ENCODE measurements around the gene POU2F3. TPM values are rescaled to one million over a fixed set of nuclear protein-coding genes. Genes with fewer than 3 reads are reported as not detected.

POU2F3 gene
- total RNA-seq, 1 experiment from 2014 or later: not detected

GRCh38 chr11:120228794-120229384 is 11.1 kb upstream of the POU2F3 start:
- no peaks in the 10 kb centered on the region for H3K9me3 ChIP-seq (replicated peaks)
- peak in 1 of 2 experiments; percentile 13 for DNase-seq
- no peak overlapping the region for H3K27ac ChIP-seq
- H3K4me3 ChIP-seq: no peak overlapping the region
- no peaks in the 10 kb centered on the region for H3K36me3 ChIP-seq
- peaks cover 6% of the 10 kb centered on the region; the same call in 1 of the 2 replicates for H3K4me1 ChIP-seq
- no peaks in the 10 kb centered on the region for H3K27me3 ChIP-seq

- no peaks in the 10 kb centered on the region for H3K27me3 ChIP-seq
- no peak overlapping the region for H3K4me3 ChIP-seq
- no peaks in the 10 kb centered on the region for H3K9me3 ChIP-seq (replicated peaks)
- no peaks in the 10 kb centered on the region for H3K36me3 ChIP-seq
- peaks cover 4% of the 10 kb centered on the region; the same call in 1 of the 2 replicates for H3K4me1 ChIP-seq
- DNase-seq: no peak
- no peak overlapping the region for H3K27ac ChIP-seq
Observed at GRCh38 chr11:120229451-120230424, 10.2 kb upstream of the POU2F3 start.

GRCh38 chr11:120230433-120231071 is 9.4 kb upstream of the POU2F3 start:
- DNase-seq: no peak
- Histone ChIP-seq H3K27me3 (no peaks in the 10 kb centered on the region), H3K4me1 (no peaks in the 10 kb centered on the region; the same call in 1 of the 2 replicates), H3K9me3 (replicated peaks) (no peaks in the 10 kb centered on the region), H3K4me3 (no peak overlapping the region), H3K36me3 (no peaks in the 10 kb centered on the region), H3K27ac (no peak overlapping the region)

GRCh38 chr11:120231963-120232362 is 8.0 kb upstream of the POU2F3 start:
- H3K4me1 ChIP-seq: no peaks in the 10 kb centered on the region
- H3K27ac ChIP-seq: no peak overlapping the region
- H3K9me3 ChIP-seq (replicated peaks): no peaks in the 10 kb centered on the region
- H3K36me3 ChIP-seq: no peaks in the 10 kb centered on the region
- H3K4me3 ChIP-seq: no peak overlapping the region
- H3K27me3 ChIP-seq: no peaks in the 10 kb centered on the region
- DNase-seq: no peak

- DNase-seq: no peak
- Histone ChIP-seq H3K9me3 (replicated peaks) (no peaks in the 10 kb centered on the region), H3K4me1 (no peaks in the 10 kb centered on the region), H3K27ac (no peak overlapping the region), H3K27me3 (no peaks in the 10 kb centered on the region), H3K36me3 (no peaks in the 10 kb centered on the region), H3K4me3 (no peak overlapping the region)
Observed at GRCh38 chr11:120233207-120233803, 6.6 kb upstream of the POU2F3 start.

GRCh38 chr11:120235024-120235628 is 4.8 kb upstream of the POU2F3 start:
- Histone ChIP-seq H3K9me3 (replicated peaks) (no peaks in the 10 kb centered on the region), H3K4me1 (no peaks in the 10 kb centered on the region), H3K4me3 (no peak overlapping the region), H3K36me3 (no peaks in the 10 kb centered on the region), H3K27ac (no peak overlapping the region), H3K27me3 (no peaks in the 10 kb centered on the region)
- DNase-seq: no peak

- no peak for DNase-seq
- Histone ChIP-seq H3K4me1 (no peaks in the 10 kb centered on the region), H3K36me3 (no peaks in the 10 kb centered on the region), H3K9me3 (replicated peaks) (no peaks in the 10 kb centered on the region), H3K27ac (no peak overlapping the region), H3K4me3 (no peak overlapping the region), H3K27me3 (no peaks in the 10 kb centered on the region)
Observed at GRCh38 chr11:120236169-120237107, 3.5 kb upstream of the POU2F3 start.

GRCh38 chr11:120238968-120239620 is 846 bp upstream of the POU2F3 start:
- Histone ChIP-seq H3K4me3 (no peak overlapping the region), H3K9me3 (replicated peaks) (no peaks in the 10 kb centered on the region), H3K36me3 (no peaks in the 10 kb centered on the region), H3K4me1 (no peaks in the 10 kb centered on the region), H3K27ac (no peak overlapping the region), H3K27me3 (no peaks in the 10 kb centered on the region)
- no peak for DNase-seq

GRCh38 chr11:120240866-120241265 is 926 bp downstream of the POU2F3 start:
- peaks cover 4% of the 10 kb centered on the region; the same call in 1 of the 2 replicates for H3K27me3 ChIP-seq
- H3K9me3 ChIP-seq (replicated peaks): no peaks in the 10 kb centered on the region
- no peaks in the 10 kb centered on the region for H3K36me3 ChIP-seq
- H3K4me3 ChIP-seq: no peak overlapping the region
- no peak for DNase-seq
- H3K4me1 ChIP-seq: no peaks in the 10 kb centered on the region
- H3K27ac ChIP-seq: no peak overlapping the region

- Histone ChIP-seq H3K4me3 (no peak overlapping the region), H3K36me3 (no peaks in the 10 kb centered on the region), H3K4me1 (no peaks in the 10 kb centered on the region), H3K9me3 (replicated peaks) (no peaks in the 10 kb centered on the region), H3K27ac (no peak overlapping the region), H3K27me3 (peaks cover 4% of the 10 kb centered on the region; the same call in 1 of the 2 replicates)
- no peak for DNase-seq
Observed at GRCh38 chr11:120241277-120241676, 1.3 kb downstream of the POU2F3 start.

- Histone ChIP-seq H3K27ac (no peak overlapping the region), H3K36me3 (no peaks in the 10 kb centered on the region), H3K9me3 (replicated peaks) (no peaks in the 10 kb centered on the region), H3K4me3 (no peak overlapping the region), H3K4me1 (no peaks in the 10 kb centered on the region), H3K27me3 (peaks cover 4% of the 10 kb centered on the region; the same call in 1 of the 2 replicates)
- DNase-seq: no peak
Observed at GRCh38 chr11:120243221-120243620, 3.3 kb downstream of the POU2F3 start.

GRCh38 chr11:120244476-120245365 is 4.8 kb downstream of the POU2F3 start:
- Histone ChIP-seq H3K4me1 (no peaks in the 10 kb centered on the region), H3K9me3 (replicated peaks) (no peaks in the 10 kb centered on the region), H3K27ac (no peak overlapping the region), H3K36me3 (no peaks in the 10 kb centered on the region), H3K4me3 (no peak overlapping the region), H3K27me3 (peaks cover 4% of the 10 kb centered on the region; the same call in 1 of the 2 replicates)
- no peak for DNase-seq
